Stimulated activated CD8-positive, alpha-beta memory T cell treated with anti-CD3 and anti-CD28 coated beads, Interleukin-7, amount 100 ng/mL, for 24 hours (primary cell): ENCODE measurements around the gene PTPRE.
"Not testable (repeated sequence)": the region's sequence is repeated elsewhere in the genome, so short reads cannot be mapped to it uniquely, and the experiment has no call there.

ENCODE experiments used
- DNase-seq: peaks from one replicate; pipeline ENCODE4 v3.0.0-alpha.2; 2020; ENCODE audit warnings: low read depth

The PTPRE gene

GRCh38 chr10:127982601-127983000 lies 75.7 kb downstream of the PTPRE start:
- no peak for DNase-seq

- no peak for DNase-seq
Observed at GRCh38 chr10:127983344-127984100, 76.6 kb downstream of the PTPRE start.

- DNase-seq = no peak
Observed at GRCh38 chr10:127984945-127985344, 78.0 kb downstream of the PTPRE start.

GRCh38 chr10:127986531-127987466 lies 79.9 kb downstream of the PTPRE start:
- DNase-seq = no peak

GRCh38 chr10:127987467-127988380 lies 80.8 kb downstream of the PTPRE start:
- DNase-seq = no peak

- no peak for DNase-seq
Observed at GRCh38 chr10:127989481-127990012, 82.6 kb downstream of the PTPRE start.

GRCh38 chr10:127990132-127990788 lies 83.4 kb downstream of the PTPRE start:
- DNase-seq = not testable (repeated sequence)

GRCh38 chr10:127990846-127991542 lies 84.1 kb downstream of the PTPRE start:
- no peak for DNase-seq

- DNase-seq = no peak
Observed at GRCh38 chr10:127991543-127992255, 84.8 kb downstream of the PTPRE start.

- no peak for DNase-seq
Observed at GRCh38 chr10:127992376-127992775, 85.5 kb downstream of the PTPRE start.

- no peak for DNase-seq
Observed at GRCh38 chr10:127993056-127993690, 86.3 kb downstream of the PTPRE start.

GRCh38 chr10:127995939-127996338 lies 89.0 kb downstream of the PTPRE start:
- no peak for DNase-seq

GRCh38 chr10:127996586-127996985 lies 89.7 kb downstream of the PTPRE start:
- no peak for DNase-seq

GRCh38 chr10:127997271-127997670 lies 90.4 kb downstream of the PTPRE start:
- DNase-seq = no peak

- no peak for DNase-seq
Observed at GRCh38 chr10:127997937-127998336, 91.0 kb downstream of the PTPRE start.

GRCh38 chr10:127998501-127999144 lies 91.7 kb downstream of the PTPRE start:
- no peak for DNase-seq

GRCh38 chr10:127999297-128000129 lies 92.6 kb downstream of the PTPRE start:
- DNase-seq = no peak
